HFF-Myc (cell line): Measurements from ENCODE around the gene ELOVL2.

Experiments used
- DNase-seq: peaks from one replicate; pipeline ENCODE4 v3.0.0-alpha.2; 2011; ENCODE audit warnings: low read depth; ENCODE audit errors: extremely low read depth
- H3K4me3 ChIP-seq: replicated peaks from 2 replicates; pipeline ENCODE4 v1.5.1; 2011; ENCODE audit warnings: low read depth, mild to moderate bottlenecking, control low read depth, low read length
- CTCF ChIP-seq: IDR thresholded peaks from 2 replicates; pipeline ENCODE4 v1.5.1; 2012; ENCODE audit warnings: mild to moderate bottlenecking, low read depth, low read length, control low read depth; ENCODE audit errors: missing control alignments

Gene ELOVL2

GRCh38 chr6:11036351-11036740 is 7.8 kb downstream of the ELOVL2 start:
- no peak for DNase-seq
- H3K4me3 ChIP-seq: no peak overlapping the region
- TF ChIP-seq CTCF: no peak

- DNase-seq: no peak
- no peak for TF ChIP-seq CTCF
- H3K4me3 ChIP-seq: no peak overlapping the region
Observed at GRCh38 chr6:11035616-11036350, 8.3 kb downstream of the ELOVL2 start.

- DNase-seq: no peak
- no peak for TF ChIP-seq CTCF
Observed at GRCh38 chr6:11033825-11034224, 10.3 kb downstream of the ELOVL2 start.

GRCh38 chr6:11030904-11031303 is 13.2 kb downstream of the ELOVL2 start:
- H3K4me3 ChIP-seq: no peak overlapping the region
- TF ChIP-seq CTCF: no peak
- DNase-seq: no peak

More at GRCh38 chr6:11033825-11034224, 10.3 kb downstream of the ELOVL2 start:
- no peak overlapping the region for H3K4me3 ChIP-seq

- TF ChIP-seq CTCF: no peak
- DNase-seq: no peak
- H3K4me3 ChIP-seq: no peak overlapping the region
Observed at GRCh38 chr6:11028959-11029358, 15.1 kb downstream of the ELOVL2 start.

GRCh38 chr6:11027565-11028110 is 16.5 kb downstream of the ELOVL2 start:
- DNase-seq: no peak
- TF ChIP-seq CTCF: no peak
- no peak overlapping the region for H3K4me3 ChIP-seq
